K562 (cell line): Measurements from ENCODE around the gene PRSS8. TPM values are rescaled to one million over a fixed set of nuclear protein-coding genes. Genes with fewer than 3 reads are reported as not detected.
A peak's percentile ranks its signal among the peaks of the same experiment; 100 is the strongest.

ENCODE experiments used
- ASH1L ChIP-seq: fragments of 450-650 bp; IDR thresholded peaks from 2 replicates; pipeline ENCODE4 v1.6.1; 2018; ENCODE audit warnings: borderline replicate concordance, mild to moderate bottlenecking, low read depth; ENCODE audit not compliant: partially characterized antibody
- DPF2 ChIP-seq: fragments of 450-650 bp; IDR thresholded peaks from 2 replicates; pipeline ENCODE4 v1.6.1; 2016
- ETS2 ChIP-seq: IDR thresholded peaks from 2 replicates; pipeline ENCODE4 v1.6.1; 2016; ENCODE audit warnings: borderline replicate concordance, missing genetic modification characterization, mild to moderate bottlenecking, moderate library complexity, missing compliant biosample characterization; ENCODE audit not compliant: poor library complexity, severe bottlenecking
- KHSRP ChIP-seq: fragments of 450-650 bp; IDR thresholded peaks from 2 replicates; pipeline ENCODE4 v1.6.1; 2017
- KLF13 ChIP-seq: fragments of 450-650 bp; IDR thresholded peaks from 2 replicates; pipeline ENCODE4 v1.6.1; 2016; ENCODE audit warnings: missing genetic modification characterization, low read depth, mild to moderate bottlenecking, missing compliant biosample characterization, moderate library complexity, borderline replicate concordance
- NCOA6 ChIP-seq: fragments of 450-650 bp; IDR thresholded peaks from 2 replicates; pipeline ENCODE4 v1.6.1; 2017; ENCODE audit warnings: mild to moderate bottlenecking
- NCOR1 ChIP-seq: fragments of 450-650 bp; IDR thresholded peaks from 2 replicates; pipeline ENCODE4 v1.6.1; 2016; ENCODE audit warnings: mild to moderate bottlenecking, moderate library complexity
- PHF8 ChIP-seq: fragments of 200-600 bp; sonication (generic); IDR thresholded peaks from 2 replicates; pipeline ENCODE4 v1.6.1; 2012; ENCODE audit warnings: mixed run types, mild to moderate bottlenecking, inconsistent platforms, low read length, moderate library complexity, borderline replicate concordance
- POLR2AphosphoS5 ChIP-seq: IDR thresholded peaks from 2 replicates; pipeline ENCODE4 v1.6.1; 2011; ENCODE audit warnings: mild to moderate bottlenecking, low read depth, low read length, moderate library complexity; ENCODE audit not compliant: control insufficient read depth, insufficient read depth
- TBL1XR1 ChIP-seq, 2 experiments: IDR thresholded peaks; 2 replicates each; pipeline ENCODE4 v1.6.1; 2012; ENCODE audit warnings: improper control_type of control experiment in 2 of 2, low read length in 2 of 2, mild to moderate bottlenecking in 1 of 2
- ZFP36 ChIP-seq: fragments of 150-350 bp; IDR thresholded peaks from 2 replicates; pipeline ENCODE4 v1.6.1; 2018; ENCODE audit warnings: low read length, low read depth; ENCODE audit not compliant: partially characterized antibody
- ZNF354B ChIP-seq: fragments of 250-450 bp; sonication (Bioruptor Pico); IDR thresholded peaks from 2 replicates; pipeline ENCODE4 v1.4.0; 2020
- ZNF41 ChIP-seq: fragments of 250-450 bp; sonication (Bioruptor Pico); conservative IDR thresholded peaks from 2 replicates; pipeline ENCODE4 v1.4.0; 2020; ENCODE audit warnings: mild to moderate bottlenecking
- ZNF644 ChIP-seq: fragments of 200-800 bp; sonication (Bioruptor generic); IDR thresholded peaks from 2 replicates; pipeline ENCODE4 v1.6.1; 2016; ENCODE audit warnings: low read depth, missing genetic modification characterization, missing compliant biosample characterization
- polyA plus RNA-seq, 8 experiments: library from polyadenylated mRNA; depleted of rRNA in 4 of 8; stranded (reverse) in 5 of 8; unstranded in 3 of 8; fragments of >200 nt; fragmentation: Nextera tagmentation in 2 of 8; fragmentation: Illumina TruSeq in 1 of 8; extraction: Ambion mirVana in 2 of 8; extraction: Trizol in 1 of 8; gene quantifications; 2 replicates each; pipeline versions ENCODE4 v1.2.1 to v1.2.3, GENCODE V29; 2011 to 2014; ENCODE audit warnings: inconsistent platforms in 1 of 8, missing spikeins in 1 of 8
- total RNA-seq, 7 experiments: library from RNA; depleted of rRNA in 6 of 7; stranded (reverse); fragments of >200 nt in 6 of 7; fragmentation: Illumina TruSeq in 2 of 7; extraction: Trizol in 2 of 7; gene quantifications; 2 replicates each; pipeline versions ENCODE4 v1.2.1 to v1.2.3, GENCODE V29; 2011 to 2021; ENCODE audit warnings: low replicate concordance in 1 of 7
- TF ChIP-seq, protein P1 (sequence below): fragments of 450-650 bp; formaldehyde crosslinking; IDR thresholded peaks from 2 replicates; pipeline ENCODE4 v1.4.0; 2022; ENCODE audit warnings: missing genetic modification characterization
- TF ChIP-seq, protein P2 (sequence below): fragments of 250-450 bp; sonication (Bioruptor Pico); IDR thresholded peaks from 2 replicates; pipeline ENCODE4 v1.8.0; 2022; ENCODE audit warnings: inconsistent platforms, mild to moderate bottlenecking, moderate library complexity, borderline replicate concordance
- TF ChIP-seq, protein P3 (sequence below): fragments of 450-650 bp; IDR thresholded peaks from one replicate; pipeline ENCODE4 v1.6.1; 2018; ENCODE audit warnings: mild to moderate bottlenecking, moderate library complexity; ENCODE audit not compliant: partially characterized antibody
- TF ChIP-seq, protein P4 (sequence below): IDR thresholded peaks from 3 replicates; pipeline ENCODE4 v1.6.1; 2011; ENCODE audit warnings: borderline replicate concordance, mild to moderate bottlenecking; ENCODE audit not compliant: insufficient read length, insufficient read depth
- TF ChIP-seq, protein P5 (sequence below): fragments of 450-650 bp; formaldehyde crosslinking; IDR thresholded peaks from 2 replicates; pipeline ENCODE4 v1.4.0; 2022; ENCODE audit warnings: missing genetic modification characterization

The PRSS8 gene
- total and polyA plus RNA-seq, 9 of the 15 experiments (the other 6 are each of a cell fraction or from before 2014, with no cell fraction given) = 0.25 to 3.9 (median 1.3) TPM; not detected in 1

DNA sequence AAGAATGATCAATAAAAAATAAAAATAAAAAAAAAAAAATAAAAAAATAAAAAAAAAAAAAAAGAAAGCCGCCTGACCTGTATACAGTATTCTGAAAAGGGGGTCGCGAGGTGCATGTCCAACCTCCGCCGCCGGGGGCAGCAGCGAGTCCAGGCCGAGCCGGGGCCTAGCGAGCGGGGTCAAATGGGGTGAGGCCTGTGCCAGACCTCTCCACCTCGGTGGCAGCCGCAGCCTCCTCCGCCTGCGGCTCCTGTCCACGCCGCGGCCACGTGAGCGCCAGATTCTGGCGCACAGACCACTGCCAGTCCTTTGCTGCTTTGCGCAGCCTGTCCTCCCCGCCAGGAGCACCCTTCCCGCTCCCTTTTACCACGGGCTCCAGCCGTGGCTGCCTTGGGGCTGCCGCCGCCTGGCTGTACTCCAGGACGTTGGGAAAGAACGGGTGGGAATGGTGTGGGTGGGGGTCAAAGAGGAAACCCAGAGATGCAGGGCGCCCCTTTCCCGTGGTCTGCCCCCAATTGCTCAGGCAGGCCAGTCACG, 29.8 kb downstream of the PRSS8 start (continued):
- TF ChIP-seq ETS2 (tag) = no peak
- TF ChIP-seq ASH1L = no peak
- TF ChIP-seq ZNF41 (CRISPR knock-in tag) = no peak
- TF ChIP-seq ZFP36 = peak; percentile 68
- TF ChIP-seq ZNF354B (CRISPR knock-in tag) = no peak
- TF ChIP-seq, protein P1, sequence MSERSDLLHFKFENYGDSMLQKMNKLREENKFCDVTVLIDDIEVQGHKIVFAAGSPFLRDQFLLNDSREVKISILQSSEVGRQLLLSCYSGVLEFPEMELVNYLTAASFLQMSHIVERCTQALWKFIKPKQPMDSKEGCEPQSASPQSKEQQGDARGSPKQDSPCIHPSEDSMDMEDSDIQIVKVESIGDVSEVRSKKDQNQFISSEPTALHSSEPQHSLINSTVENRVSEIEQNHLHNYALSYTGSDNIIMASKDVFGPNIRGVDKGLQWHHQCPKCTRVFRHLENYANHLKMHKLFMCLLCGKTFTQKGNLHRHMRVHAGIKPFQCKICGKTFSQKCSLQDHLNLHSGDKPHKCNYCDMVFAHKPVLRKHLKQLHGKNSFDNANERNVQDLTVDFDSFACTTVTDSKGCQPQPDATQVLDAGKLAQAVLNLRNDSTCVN (CRISPR knock-in tag) = no peak
- peak; percentile 87 for TF ChIP-seq NCOR1
- no peak for TF ChIP-seq ZNF644 (tag)
- TF ChIP-seq KHSRP = no peak
- 0 out of 2 replicates have a peak, but pooled peaks have one; percentile 54 for TF ChIP-seq KLF13 (tag)
- TF ChIP-seq POLR2AphosphoS5 = no peak
- no peak; a peak in 1 of 4 replicates for TF ChIP-seq TBL1XR1 (IDR thresholded peaks at IDR 0.05; ENCODE audit: low read length in 2 of 2)
- TF ChIP-seq, protein P2, sequence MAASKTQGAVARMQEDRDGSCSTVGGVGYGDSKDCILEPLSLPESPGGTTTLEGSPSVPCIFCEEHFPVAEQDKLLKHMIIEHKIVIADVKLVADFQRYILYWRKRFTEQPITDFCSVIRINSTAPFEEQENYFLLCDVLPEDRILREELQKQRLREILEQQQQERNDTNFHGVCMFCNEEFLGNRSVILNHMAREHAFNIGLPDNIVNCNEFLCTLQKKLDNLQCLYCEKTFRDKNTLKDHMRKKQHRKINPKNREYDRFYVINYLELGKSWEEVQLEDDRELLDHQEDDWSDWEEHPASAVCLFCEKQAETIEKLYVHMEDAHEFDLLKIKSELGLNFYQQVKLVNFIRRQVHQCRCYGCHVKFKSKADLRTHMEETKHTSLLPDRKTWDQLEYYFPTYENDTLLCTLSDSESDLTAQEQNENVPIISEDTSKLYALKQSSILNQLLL (CRISPR knock-in tag) = no peak
- TF ChIP-seq, protein P3, sequence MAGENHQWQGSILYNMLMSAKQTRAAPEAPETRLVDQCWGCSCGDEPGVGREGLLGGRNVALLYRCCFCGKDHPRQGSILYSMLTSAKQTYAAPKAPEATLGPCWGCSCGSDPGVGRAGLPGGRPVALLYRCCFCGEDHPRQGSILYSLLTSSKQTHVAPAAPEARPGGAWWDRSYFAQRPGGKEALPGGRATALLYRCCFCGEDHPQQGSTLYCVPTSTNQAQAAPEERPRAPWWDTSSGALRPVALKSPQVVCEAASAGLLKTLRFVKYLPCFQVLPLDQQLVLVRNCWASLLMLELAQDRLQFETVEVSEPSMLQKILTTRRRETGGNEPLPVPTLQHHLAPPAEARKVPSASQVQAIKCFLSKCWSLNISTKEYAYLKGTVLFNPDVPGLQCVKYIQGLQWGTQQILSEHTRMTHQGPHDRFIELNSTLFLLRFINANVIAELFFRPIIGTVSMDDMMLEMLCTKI = no peak
- TF ChIP-seq DPF2 = no peak
- TF ChIP-seq, protein P4, sequence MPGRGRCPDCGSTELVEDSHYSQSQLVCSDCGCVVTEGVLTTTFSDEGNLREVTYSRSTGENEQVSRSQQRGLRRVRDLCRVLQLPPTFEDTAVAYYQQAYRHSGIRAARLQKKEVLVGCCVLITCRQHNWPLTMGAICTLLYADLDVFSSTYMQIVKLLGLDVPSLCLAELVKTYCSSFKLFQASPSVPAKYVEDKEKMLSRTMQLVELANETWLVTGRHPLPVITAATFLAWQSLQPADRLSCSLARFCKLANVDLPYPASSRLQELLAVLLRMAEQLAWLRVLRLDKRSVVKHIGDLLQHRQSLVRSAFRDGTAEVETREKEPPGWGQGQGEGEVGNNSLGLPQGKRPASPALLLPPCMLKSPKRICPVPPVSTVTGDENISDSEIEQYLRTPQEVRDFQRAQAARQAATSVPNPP = no peak
- TF ChIP-seq PHF8 = peak; percentile 44; the same call in 1 of the 2 replicates
- TF ChIP-seq NCOA6 = no peak
- TF ChIP-seq, protein P5, sequence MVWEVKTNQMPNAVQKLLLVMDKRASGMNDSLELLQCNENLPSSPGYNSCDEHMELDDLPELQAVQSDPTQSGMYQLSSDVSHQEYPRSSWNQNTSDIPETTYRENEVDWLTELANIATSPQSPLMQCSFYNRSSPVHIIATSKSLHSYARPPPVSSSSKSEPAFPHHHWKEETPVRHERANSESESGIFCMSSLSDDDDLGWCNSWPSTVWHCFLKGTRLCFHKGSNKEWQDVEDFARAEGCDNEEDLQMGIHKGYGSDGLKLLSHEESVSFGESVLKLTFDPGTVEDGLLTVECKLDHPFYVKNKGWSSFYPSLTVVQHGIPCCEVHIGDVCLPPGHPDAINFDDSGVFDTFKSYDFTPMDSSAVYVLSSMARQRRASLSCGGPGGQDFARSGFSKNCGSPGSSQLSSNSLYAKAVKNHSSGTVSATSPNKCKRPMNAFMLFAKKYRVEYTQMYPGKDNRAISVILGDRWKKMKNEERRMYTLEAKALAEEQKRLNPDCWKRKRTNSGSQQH = no peak
